HL-60 (cell line): Measurements from ENCODE around the gene UBE2J2.

Experiments used
- GABPA ChIP-seq: IDR thresholded peaks from 2 replicates; pipeline ENCODE4 v1.6.1; 2012; ENCODE audit warnings: low read depth
- POLR2AphosphoS5 ChIP-seq: IDR thresholded peaks from 2 replicates; pipeline ENCODE4 v1.6.1; 2012; ENCODE audit warnings: low read depth
- TF ChIP-seq, protein P1 (sequence below): IDR thresholded peaks from one replicate; pipeline ENCODE4 v1.5.1; 2011; ENCODE audit warnings: low read length, control low read depth, inconsistent platforms; ENCODE audit not compliant: insufficient read depth
- TF ChIP-seq, protein P2 (sequence below): IDR thresholded peaks from 2 replicates; pipeline ENCODE4 v1.6.1; 2012; ENCODE audit warnings: low read depth; ENCODE audit not compliant: insufficient replicate concordance

DNA sequence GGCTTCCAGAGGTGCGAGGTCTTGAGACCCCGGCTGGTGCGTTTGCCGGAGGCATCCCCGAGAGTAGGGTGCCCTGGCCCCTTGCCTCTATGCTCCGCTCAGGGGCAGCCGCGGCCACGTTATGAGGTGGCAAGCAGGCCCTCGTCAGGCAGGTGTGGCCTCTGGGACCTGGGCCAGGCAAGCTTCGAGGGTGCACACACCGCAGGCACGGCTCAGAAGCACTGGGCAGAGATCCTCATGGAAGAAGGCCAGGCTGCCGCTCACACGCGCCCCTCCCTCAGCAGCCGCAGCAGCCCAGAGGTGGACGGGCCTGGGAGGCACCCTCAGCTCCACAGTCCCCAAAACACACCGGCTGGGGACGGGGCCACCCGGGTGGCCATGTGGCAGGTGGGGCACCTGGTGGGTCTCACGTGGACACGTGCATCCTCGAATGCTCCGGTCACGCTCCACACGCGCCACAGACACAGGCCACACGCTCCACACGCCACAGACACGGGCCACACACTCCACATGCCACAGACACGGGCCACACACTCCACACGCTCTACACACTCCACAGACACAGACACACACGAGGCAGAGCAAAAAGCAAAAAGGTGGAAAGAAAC, 48.3 kb downstream of the UBE2J2 start:
- TF ChIP-seq, protein P1, sequence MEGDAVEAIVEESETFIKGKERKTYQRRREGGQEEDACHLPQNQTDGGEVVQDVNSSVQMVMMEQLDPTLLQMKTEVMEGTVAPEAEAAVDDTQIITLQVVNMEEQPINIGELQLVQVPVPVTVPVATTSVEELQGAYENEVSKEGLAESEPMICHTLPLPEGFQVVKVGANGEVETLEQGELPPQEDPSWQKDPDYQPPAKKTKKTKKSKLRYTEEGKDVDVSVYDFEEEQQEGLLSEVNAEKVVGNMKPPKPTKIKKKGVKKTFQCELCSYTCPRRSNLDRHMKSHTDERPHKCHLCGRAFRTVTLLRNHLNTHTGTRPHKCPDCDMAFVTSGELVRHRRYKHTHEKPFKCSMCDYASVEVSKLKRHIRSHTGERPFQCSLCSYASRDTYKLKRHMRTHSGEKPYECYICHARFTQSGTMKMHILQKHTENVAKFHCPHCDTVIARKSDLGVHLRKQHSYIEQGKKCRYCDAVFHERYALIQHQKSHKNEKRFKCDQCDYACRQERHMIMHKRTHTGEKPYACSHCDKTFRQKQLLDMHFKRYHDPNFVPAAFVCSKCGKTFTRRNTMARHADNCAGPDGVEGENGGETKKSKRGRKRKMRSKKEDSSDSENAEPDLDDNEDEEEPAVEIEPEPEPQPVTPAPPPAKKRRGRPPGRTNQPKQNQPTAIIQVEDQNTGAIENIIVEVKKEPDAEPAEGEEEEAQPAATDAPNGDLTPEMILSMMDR: no peak
- TF ChIP-seq POLR2AphosphoS5 (no peak), GABPA (no peak)
- TF ChIP-seq, protein P2, sequence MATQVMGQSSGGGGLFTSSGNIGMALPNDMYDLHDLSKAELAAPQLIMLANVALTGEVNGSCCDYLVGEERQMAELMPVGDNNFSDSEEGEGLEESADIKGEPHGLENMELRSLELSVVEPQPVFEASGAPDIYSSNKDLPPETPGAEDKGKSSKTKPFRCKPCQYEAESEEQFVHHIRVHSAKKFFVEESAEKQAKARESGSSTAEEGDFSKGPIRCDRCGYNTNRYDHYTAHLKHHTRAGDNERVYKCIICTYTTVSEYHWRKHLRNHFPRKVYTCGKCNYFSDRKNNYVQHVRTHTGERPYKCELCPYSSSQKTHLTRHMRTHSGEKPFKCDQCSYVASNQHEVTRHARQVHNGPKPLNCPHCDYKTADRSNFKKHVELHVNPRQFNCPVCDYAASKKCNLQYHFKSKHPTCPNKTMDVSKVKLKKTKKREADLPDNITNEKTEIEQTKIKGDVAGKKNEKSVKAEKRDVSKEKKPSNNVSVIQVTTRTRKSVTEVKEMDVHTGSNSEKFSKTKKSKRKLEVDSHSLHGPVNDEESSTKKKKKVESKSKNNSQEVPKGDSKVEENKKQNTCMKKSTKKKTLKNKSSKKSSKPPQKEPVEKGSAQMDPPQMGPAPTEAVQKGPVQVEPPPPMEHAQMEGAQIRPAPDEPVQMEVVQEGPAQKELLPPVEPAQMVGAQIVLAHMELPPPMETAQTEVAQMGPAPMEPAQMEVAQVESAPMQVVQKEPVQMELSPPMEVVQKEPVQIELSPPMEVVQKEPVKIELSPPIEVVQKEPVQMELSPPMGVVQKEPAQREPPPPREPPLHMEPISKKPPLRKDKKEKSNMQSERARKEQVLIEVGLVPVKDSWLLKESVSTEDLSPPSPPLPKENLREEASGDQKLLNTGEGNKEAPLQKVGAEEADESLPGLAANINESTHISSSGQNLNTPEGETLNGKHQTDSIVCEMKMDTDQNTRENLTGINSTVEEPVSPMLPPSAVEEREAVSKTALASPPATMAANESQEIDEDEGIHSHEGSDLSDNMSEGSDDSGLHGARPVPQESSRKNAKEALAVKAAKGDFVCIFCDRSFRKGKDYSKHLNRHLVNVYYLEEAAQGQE: no peak
